GM03348 (cell line): Measurements from ENCODE around the gene ETNPPL.

Experiments used
- DNase-seq: peaks from one replicate; pipeline ENCODE4 v3.0.0; 2012; ENCODE audit warnings: low spot score

The ETNPPL gene

DNA sequence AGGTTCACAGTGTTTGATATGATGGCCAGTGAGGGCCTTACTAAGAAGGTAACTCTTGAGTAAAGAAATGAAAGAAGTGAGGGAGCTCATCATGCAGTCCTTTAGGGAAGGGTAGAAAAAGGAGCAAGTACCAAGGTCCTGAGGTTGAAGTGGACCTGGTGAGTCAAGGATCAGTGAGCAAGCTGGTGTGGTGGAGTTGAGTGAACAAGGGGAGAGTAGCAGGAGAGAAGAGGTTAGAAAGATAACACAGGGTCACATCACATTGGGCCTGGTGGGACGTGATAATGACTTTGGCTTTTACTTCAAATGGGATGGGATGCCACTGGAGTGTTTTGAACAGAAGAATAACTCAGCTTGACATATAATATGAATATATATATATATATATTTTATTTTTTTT lies 67.8 kb downstream of the ETNPPL start:
- no peak for DNase-seq

DNA sequence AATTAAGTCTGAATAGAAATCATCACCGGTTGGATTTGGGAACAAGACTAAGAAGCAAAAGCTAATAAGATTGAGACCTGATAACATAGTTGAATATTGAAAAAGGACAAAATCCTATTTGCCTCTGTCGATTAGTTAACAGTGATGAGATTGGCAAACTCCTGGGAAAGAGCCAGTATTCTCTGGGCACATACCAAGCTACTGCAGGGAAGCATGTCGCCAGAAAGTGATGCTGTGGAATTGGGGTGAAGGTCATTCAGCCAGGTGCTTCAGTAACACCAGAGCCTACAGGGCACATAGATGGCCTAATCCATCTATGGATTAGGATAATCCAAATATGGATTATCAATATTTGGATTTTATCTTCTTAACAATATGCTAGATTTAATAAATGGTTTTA lies 68.4 kb downstream of the ETNPPL start:
- no peak for DNase-seq

DNA sequence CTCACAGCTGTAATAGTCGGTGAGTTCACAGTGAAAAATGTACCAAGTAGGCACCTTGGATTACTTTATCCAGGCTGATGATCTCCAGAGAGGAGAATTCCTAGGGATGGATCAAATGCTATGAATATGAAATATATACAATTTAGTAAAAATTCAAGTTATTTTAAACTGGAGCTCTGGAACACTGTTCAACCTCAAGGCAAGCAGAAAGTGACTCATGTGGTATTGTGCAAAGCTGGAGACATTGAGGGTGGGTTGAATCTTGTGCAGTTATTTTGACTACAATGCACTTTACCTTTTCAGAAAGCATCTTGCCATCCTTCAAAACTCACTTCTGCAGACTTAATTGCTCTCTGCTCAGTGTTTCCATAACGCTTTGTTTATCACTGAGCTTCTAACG lies 69.0 kb downstream of the ETNPPL start:
- no peak for DNase-seq

GRCh38 chr4:108693211-108693610 lies 69.6 kb downstream of the ETNPPL start:
- no peak for DNase-seq
